ENCODE data around the gene RAD50. TPM values are rescaled to one million over a fixed set of nuclear protein-coding genes. Genes with fewer than 3 reads are reported as not detected.

Gene RAD50
- total and polyA plus RNA-seq, 2 of the 4 experiments (the other 2 are of a cell fraction) = 5.2 to 6.2 TPM

GRCh38 chr5:132662925-132663770 is 106.4 kb downstream of the RAD50 start:
- H4K91ac ChIP-seq (ENCODE audit: insufficient read depth, low read depth, low read length) = no peak overlapping the region
- H3K27ac ChIP-seq (ENCODE audit: insufficient read depth, low read length) = no peak overlapping the region
- peak overlapping the region in 1 of 2 experiments; percentile 58; a peak in 1 of 4 replicates for H4K8ac ChIP-seq (ENCODE audit: low read depth in 2 of 2, low read length in 2 of 2)
- dilution Hi-C loops (cut with HindIII; ENCODE audit: low sequenced_read_pairs, unreplicated experiment) = no loop called here
- ChIA-PET CTCF (no interaction called here), POLR2A (ENCODE audit: unreplicated experiment) (no interaction called here)
- H3K4me2 ChIP-seq (ENCODE audit: low read depth, low read length) = no peak overlapping the region
- in situ Hi-C loops (cut with MboI; ENCODE audit: low sequenced_read_pairs) = no loop called here
- DNase-seq = peak; percentile 21
- H3K36me3 ChIP-seq (ENCODE audit: control insufficient read depth, insufficient read depth, low read length) = no peaks in the 10 kb centered on the region
- H2AK5ac ChIP-seq (ENCODE audit: low read depth, low read length) = no peak overlapping the region; the same call in 1 of the 2 replicates
- H3K9me1 ChIP-seq (ENCODE audit: insufficient read depth, low read length) = no peaks in the 10 kb centered on the region
- H2AK9ac ChIP-seq (replicated peaks; ENCODE audit: low read depth, low read length, poor library complexity) = peak overlapping the region; percentile 56
- H3K27me3 ChIP-seq (ENCODE audit: control insufficient read depth, insufficient read depth, low read length) = no peaks in the 10 kb centered on the region
- no peak overlapping the region for H2BK15ac ChIP-seq (ENCODE audit: low read depth, low read length)
- no peak overlapping the region for H3K4ac ChIP-seq (ENCODE audit: low read depth, low read length)
- no peak overlapping the region for H3K14ac ChIP-seq (replicated peaks; ENCODE audit: low read depth, low read length)
- no TSS peak for BruUV-seq (replicated peaks)
- H3K56ac ChIP-seq (ENCODE audit: extremely low read depth, insufficient read depth, low read length) = no peak overlapping the region
- H2BK120ac ChIP-seq (ENCODE audit: low read depth, low read length) = no peak overlapping the region
- no peak overlapping the region for H3K9ac ChIP-seq (ENCODE audit: low read depth, low read length)
- no peak overlapping the region for H3K23ac ChIP-seq (ENCODE audit: low read depth, low read length)
- WGBS, 2 experiments (ENCODE audit: extremely low coverage in 2 of 2, insufficient read length in 1 of 2) = 70% methylated on average over 5 of the region's 25 CpGs; no CpG with 5 or more reads in 1 of the 2 experiments
- H2BK20ac ChIP-seq (ENCODE audit: low read depth, low read length) = no peak overlapping the region
- H3K9me3 ChIP-seq (ENCODE audit: control insufficient read depth, insufficient read depth, low read length) = no peaks in the 10 kb centered on the region
- peak; percentile 86 for ATAC-seq (ENCODE audit: low read depth)
- intact Hi-C loops (cut with micrococcal nuclease) = loop anchor here (5.0 kb wide), 1 partner anchor 159 kb away; no protein-coding TSS in a partner anchor
- H3K4me1 ChIP-seq (ENCODE audit: control insufficient read depth, insufficient read depth, low read length) = peaks cover 3% of the 10 kb centered on the region; the same call in 1 of the 2 replicates
- H3K4me3 ChIP-seq (ENCODE audit: insufficient read depth, low read depth, low read length) = no peak overlapping the region
- no peaks in the 10 kb centered on the region for H4K20me1 ChIP-seq (ENCODE audit: insufficient read depth, low read length)
- TF ChIP-seq CTCF (conservative IDR thresholded peaks at IDR 0.05; ENCODE audit: low read depth, low read length) = no peak
- no peak for TF ChIP-seq CHD1 (IDR thresholded peaks at IDR 0.05; ENCODE audit: low read depth, low read length)
- TF ChIP-seq MXI1 (IDR thresholded peaks at IDR 0.05; ENCODE audit: borderline replicate concordance, low read depth, low read length) = peak; percentile 56; the same call in 1 of the 2 replicates
- TF ChIP-seq RAD21 (IDR thresholded peaks at IDR 0.05; ENCODE audit: low read length) = no peak
- no peak for TF ChIP-seq FOS (IDR thresholded peaks at IDR 0.05; ENCODE audit: low read depth, low read length)
- peak; percentile 72 for TF ChIP-seq USF2 (IDR thresholded peaks at IDR 0.05; ENCODE audit: low read depth, low read length)
- no peak for TF ChIP-seq BHLHE40 (IDR thresholded peaks at IDR 0.05; ENCODE audit: low read depth, low read length)
- no peak overlapping the region for H2BK5ac ChIP-seq (ENCODE audit: low read depth, low read length, poor library complexity, severe bottlenecking)
- H3K79me1 ChIP-seq (ENCODE audit: low read depth in 1 of 2, low read length in 2 of 2) = no peaks in the 10 kb centered on the region
- peak overlapping the region; percentile 85 for H2AFZ ChIP-seq (replicated peaks; ENCODE audit: low read length, poor library complexity)
- H3K18ac ChIP-seq (ENCODE audit: low read depth, low read length) = no peak overlapping the region
- no peak overlapping the region for H4K5ac ChIP-seq (ENCODE audit: low read depth, low read length)

Measured in IMR-90 (cell line).